ENCODE results near the gene CEP83. TPM values are rescaled to one million over a fixed set of nuclear protein-coding genes. Genes with fewer than 3 reads are reported as not detected.
A peak's percentile ranks its signal among the peaks of the same experiment; 100 is the strongest.

The CEP83 gene
- total and polyA plus RNA-seq, 2 donors from 2014 or later: 3.2 to 17.1 TPM

GRCh38 chr12:94445662-94446061 lies 14.0 kb downstream of the CEP83 start:
- no peak for TF ChIP-seq CTCF (IDR thresholded peaks at IDR 0.05; ENCODE audit: borderline replicate concordance, extremely low read depth, insufficient read depth)
- no peaks in the 10 kb centered on the region for H3K27me3 ChIP-seq (ENCODE audit: control insufficient read depth, insufficient read depth, low read length)
- H3K36me3 ChIP-seq (ENCODE audit: control insufficient read depth in 2 of 3, insufficient read depth in 3 of 3, low read length in 3 of 3): no peaks in the 10 kb centered on the region
- no peaks in the 10 kb centered on the region for H3K9me3 ChIP-seq (ENCODE audit: control insufficient read depth in 2 of 3, insufficient read depth in 1 of 3, low read length in 3 of 3)
- H3K4me1 ChIP-seq (ENCODE audit: control insufficient read depth in 2 of 3, insufficient read depth in 2 of 3, low read depth in 1 of 3, low read length in 3 of 3): no peaks in the 10 kb centered on the region
- no peak overlapping the region for H3K27ac ChIP-seq (ENCODE audit: low read depth in 2 of 2, low read length in 2 of 2)
- H3K9ac ChIP-seq (ENCODE audit: low read length in 3 of 3): no peak overlapping the region
- no peak for FAIRE-seq
- no peak overlapping the region for H3K4me3 ChIP-seq (ENCODE audit: low read length in 3 of 3)
- DNase-seq: no peak
- intact Hi-C loops (cut with DNase I): no loop called here

GRCh38 chr12:94437303-94437702 lies 22.4 kb downstream of the CEP83 start:
- DNase-seq: no peak
- H3K27me3 ChIP-seq (ENCODE audit: control insufficient read depth, insufficient read depth, low read length): no peaks in the 10 kb centered on the region
- no peaks in the 10 kb centered on the region for H3K9me3 ChIP-seq (ENCODE audit: control insufficient read depth in 2 of 3, insufficient read depth in 1 of 3, low read length in 3 of 3)
- H3K9ac ChIP-seq (ENCODE audit: low read length in 3 of 3): no peak overlapping the region
- intact Hi-C loops (cut with DNase I): no loop called here
- H3K4me1 ChIP-seq (ENCODE audit: control insufficient read depth in 2 of 3, insufficient read depth in 2 of 3, low read depth in 1 of 3, low read length in 3 of 3): peaks cover 3 to 12% (median 4%) of the 10 kb centered on the region in 3 donors
- FAIRE-seq: no peak
- H3K27ac ChIP-seq (ENCODE audit: low read depth in 2 of 2, low read length in 2 of 2): no peak overlapping the region
- no peak for TF ChIP-seq CTCF (IDR thresholded peaks at IDR 0.05; ENCODE audit: borderline replicate concordance, extremely low read depth, insufficient read depth)
- no peaks in the 10 kb centered on the region for H3K36me3 ChIP-seq (ENCODE audit: control insufficient read depth in 2 of 3, insufficient read depth in 3 of 3, low read length in 3 of 3)
- H3K4me3 ChIP-seq (ENCODE audit: low read length in 3 of 3): no peak overlapping the region

- peak in 1 of 5 donors; percentile 12 for DNase-seq
- H3K4me3 ChIP-seq (ENCODE audit: low read length in 3 of 3): peak overlapping the region in 1 of 3 donors; percentile 10
- H3K36me3 ChIP-seq (ENCODE audit: control insufficient read depth in 2 of 3, insufficient read depth in 3 of 3, low read length in 3 of 3): no peaks in the 10 kb centered on the region
- no peak for FAIRE-seq
- H3K9me3 ChIP-seq (ENCODE audit: control insufficient read depth in 2 of 3, insufficient read depth in 1 of 3, low read length in 3 of 3): peaks cover 0 to 4% (median 0%) of the 10 kb centered on the region in 3 donors
- no peak for TF ChIP-seq CTCF (IDR thresholded peaks at IDR 0.05; ENCODE audit: borderline replicate concordance, extremely low read depth, insufficient read depth)
- H3K4me1 ChIP-seq (ENCODE audit: control insufficient read depth in 2 of 3, insufficient read depth in 2 of 3, low read depth in 1 of 3, low read length in 3 of 3): peaks cover 3 to 12% (median 4%) of the 10 kb centered on the region in 3 donors
- no peaks in the 10 kb centered on the region for H3K27me3 ChIP-seq (ENCODE audit: control insufficient read depth, insufficient read depth, low read length)
- peak overlapping the region in 1 of 3 donors; percentile 29 for H3K9ac ChIP-seq (ENCODE audit: low read length in 3 of 3)
- no peak overlapping the region for H3K27ac ChIP-seq (ENCODE audit: low read depth in 2 of 2, low read length in 2 of 2)
- intact Hi-C loops (cut with DNase I): no loop called here
Measured at GRCh38 chr12:94435511-94435927, 24.1 kb downstream of the CEP83 start.

DNA sequence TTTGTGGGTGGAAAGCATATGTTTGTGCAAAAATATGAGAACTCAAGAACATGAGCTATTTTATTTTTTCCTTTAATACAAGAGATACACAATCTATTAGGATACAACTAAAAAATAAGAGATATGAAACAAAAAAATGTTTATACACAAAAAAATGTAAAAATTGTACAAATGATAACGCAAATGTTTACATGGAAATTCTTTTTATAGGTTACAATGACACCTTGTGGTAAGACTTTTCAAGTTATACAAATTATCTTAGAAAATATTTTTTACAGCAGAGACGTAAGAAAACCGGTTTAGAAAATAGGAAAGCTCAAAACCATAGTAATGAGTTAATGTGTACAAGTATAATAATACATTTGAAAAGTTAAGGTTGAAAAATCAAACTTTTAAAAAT lies 25.5 kb downstream of the CEP83 start:
- DNase-seq (peak in 1 of 5 donors; percentile 30), FAIRE-seq (peak; percentile 97)
- TF ChIP-seq CTCF (IDR thresholded peaks at IDR 0.05; ENCODE audit: borderline replicate concordance, extremely low read depth, insufficient read depth): no peak
- Histone ChIP-seq H3K9ac (ENCODE audit: low read length in 3 of 3) (peak overlapping the region in 1 of 3 donors; percentile 21), H3K9me3 (ENCODE audit: control insufficient read depth in 2 of 3, insufficient read depth in 1 of 3, low read length in 3 of 3) (peaks cover 0 to 7% (median 0%) of the 10 kb centered on the region in 3 donors), H3K36me3 (ENCODE audit: control insufficient read depth in 2 of 3, insufficient read depth in 3 of 3, low read length in 3 of 3) (no peaks in the 10 kb centered on the region), H3K27ac (ENCODE audit: low read depth in 2 of 2, low read length in 2 of 2) (peak overlapping the region in 1 of 2 donors; percentile 26), H3K4me3 (ENCODE audit: low read length in 3 of 3) (peak overlapping the region in 1 of 3 donors; percentile 16), H3K27me3 (ENCODE audit: control insufficient read depth, insufficient read depth, low read length) (no peaks in the 10 kb centered on the region), H3K4me1 (ENCODE audit: control insufficient read depth in 2 of 3, insufficient read depth in 2 of 3, low read depth in 1 of 3, low read length in 3 of 3) (peaks cover 3 to 12% (median 4%) of the 10 kb centered on the region in 3 donors)
- intact Hi-C loops (cut with DNase I): no loop called here

Measured in kidney (tissue), 14 donors.